VCaP (cell line): Measurements from ENCODE around the gene TMSB10.
A peak's percentile ranks its signal among the peaks of the same experiment; 100 is the strongest.
"Not testable (repeated sequence)": the region's sequence is repeated elsewhere in the genome, so short reads cannot be mapped to it uniquely, and the experiment has no call there.

Source experiments
- H3K27ac ChIP-seq: fragments of 450-650 bp; 2 replicates; pipeline ENCODE4 v1.5.1; 2017
- CTCF ChIP-seq: fragments of 450-650 bp; conservative IDR thresholded peaks from 2 replicates; pipeline ENCODE4 v1.5.1; 2017; ENCODE audit warnings: mild to moderate bottlenecking, moderate library complexity

The TMSB10 gene

DNA sequence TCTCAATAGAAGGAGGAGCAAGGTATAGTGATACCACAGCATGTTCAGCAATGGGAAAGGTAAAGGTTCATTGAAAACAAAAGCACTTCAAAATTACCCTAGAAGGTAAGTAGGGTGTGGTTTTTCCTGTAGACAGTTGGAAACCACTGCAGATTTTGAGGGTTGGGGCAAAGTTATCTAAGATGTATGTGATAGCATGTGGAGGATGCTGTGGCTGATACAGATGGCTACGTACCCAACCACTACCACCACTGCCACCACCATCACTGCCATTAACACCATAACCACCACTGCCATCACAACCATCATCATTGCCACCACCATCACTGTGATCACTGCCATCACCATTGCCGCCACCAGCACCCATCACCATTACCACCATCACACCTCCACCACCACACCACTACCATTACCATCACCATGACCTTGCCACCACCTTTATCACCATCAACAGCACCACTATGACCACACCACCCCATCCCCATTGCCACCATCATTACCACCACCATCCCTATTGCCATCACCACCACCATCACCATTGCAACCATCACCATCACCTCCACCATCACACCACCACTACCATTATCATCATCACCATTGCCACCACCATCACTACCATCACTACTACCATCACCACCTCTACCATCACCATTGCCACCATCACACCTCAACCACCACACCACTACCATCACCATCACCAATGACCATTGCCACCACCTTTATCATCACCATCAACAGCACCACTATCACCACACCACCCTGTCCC lies 3.7 kb downstream of the TMSB10 start:
- TF ChIP-seq CTCF, result no peak
- H3K27ac ChIP-seq, result no peak overlapping the region

DNA sequence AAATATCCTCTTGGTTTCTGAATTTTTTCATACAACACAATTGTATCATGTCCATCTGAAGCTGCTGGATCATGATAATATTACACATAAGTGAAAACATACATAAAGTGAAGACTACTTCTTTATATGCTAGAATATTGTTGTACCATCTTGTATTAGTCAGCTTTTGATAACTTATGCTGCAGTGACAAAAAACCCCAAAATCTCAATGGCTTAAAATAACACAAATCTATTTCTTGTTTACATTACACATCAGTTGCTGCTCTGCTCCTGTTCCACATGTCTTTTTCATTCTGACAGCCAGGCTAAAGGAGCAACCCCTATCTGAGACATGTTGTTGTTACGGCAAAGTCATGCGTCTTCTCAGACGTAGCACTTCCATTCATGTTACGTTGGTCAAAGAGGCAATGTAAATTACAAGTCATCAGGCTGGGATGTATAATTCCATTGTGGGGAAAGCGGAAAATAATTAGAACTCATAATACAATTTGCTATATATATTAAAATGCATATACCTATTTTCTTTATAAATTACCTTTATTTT lies 5.8 kb downstream of the TMSB10 start:
- no peak overlapping the region for H3K27ac ChIP-seq
- TF ChIP-seq CTCF, result no peak

DNA sequence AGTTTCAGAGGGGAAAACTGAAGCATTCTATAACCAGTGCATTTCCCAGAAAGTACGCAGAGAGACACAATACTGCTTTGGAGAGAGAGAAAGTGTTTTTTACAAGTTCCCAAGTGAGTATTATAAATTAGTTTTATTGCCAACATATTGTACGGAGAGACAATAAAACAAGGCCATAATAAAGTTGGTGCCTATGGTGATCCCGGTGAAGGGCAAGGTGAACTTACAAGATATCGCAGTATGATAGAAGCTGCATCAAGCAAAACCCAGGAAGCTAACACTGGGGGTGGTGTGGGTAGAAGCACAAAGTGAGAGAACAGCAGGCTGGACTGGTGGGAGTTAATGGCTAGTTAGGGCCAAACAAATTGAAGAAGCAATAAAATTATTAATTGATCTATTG lies 7.5 kb downstream of the TMSB10 start:
- peak overlapping the region; percentile 37; the same call in 1 of the 2 replicates for H3K27ac ChIP-seq
- TF ChIP-seq CTCF, result no peak

DNA sequence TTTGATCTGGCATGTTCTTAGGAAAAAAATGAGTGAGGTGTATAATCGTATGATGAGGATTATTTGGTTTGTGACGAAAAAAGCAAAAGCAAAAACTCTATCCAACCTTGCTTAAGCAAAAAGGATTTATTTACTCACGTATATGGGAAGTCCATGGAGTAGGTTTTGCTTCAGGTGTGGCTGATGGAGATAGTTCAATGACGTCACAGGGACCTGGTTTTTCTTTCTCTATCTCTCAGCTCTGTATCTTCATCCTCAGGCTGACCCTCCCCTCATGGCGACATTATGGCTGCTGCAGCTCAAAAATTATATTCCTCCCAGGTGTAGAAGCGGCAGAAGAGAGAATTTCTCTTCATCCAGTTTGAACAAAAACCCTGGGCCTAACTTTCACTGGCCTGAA lies 8.9 kb downstream of the TMSB10 start:
- no peak overlapping the region for H3K27ac ChIP-seq
- TF ChIP-seq CTCF, result no peak

DNA sequence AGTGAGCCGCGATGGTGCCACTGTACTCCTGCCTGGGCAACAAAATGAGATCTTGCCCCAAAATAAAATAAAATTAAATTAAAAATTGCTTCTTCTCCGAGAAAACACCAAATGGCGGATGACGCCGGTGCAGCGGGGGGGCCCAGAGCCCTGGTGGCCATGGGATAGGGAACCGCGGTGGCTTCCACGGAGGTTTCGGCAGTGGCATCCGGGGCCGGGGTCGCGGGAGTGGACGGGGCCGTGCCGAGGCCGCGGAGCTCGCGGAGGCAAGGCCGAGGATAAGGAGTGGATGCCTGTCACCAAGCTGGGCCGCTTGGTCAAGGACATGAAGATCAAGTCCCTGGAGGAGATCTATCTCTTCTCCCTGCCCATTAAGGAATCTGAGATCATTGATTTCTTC lies 10.2 kb downstream of the TMSB10 start:
- H3K27ac ChIP-seq, result not testable (repeated sequence)

DNA sequence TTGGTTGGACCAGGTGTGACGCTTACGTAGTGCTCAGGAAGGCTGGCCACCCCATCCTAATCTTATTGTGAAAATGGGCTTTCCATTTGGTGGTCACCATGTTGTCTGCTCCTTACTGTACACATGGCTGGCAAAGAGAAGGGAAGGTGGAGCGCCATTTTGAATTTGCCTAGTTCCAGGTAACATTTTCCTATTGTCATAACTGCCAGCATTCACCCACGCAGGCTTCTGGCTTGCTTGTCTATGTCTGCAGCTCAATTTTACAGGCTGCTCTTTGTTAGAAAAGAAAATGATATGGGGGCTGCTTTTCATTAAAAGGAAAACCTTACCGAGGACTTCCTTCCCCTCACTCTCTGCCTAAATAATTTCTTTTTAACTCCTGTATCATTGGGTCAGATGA lies 12.4 kb downstream of the TMSB10 start:
- not testable (repeated sequence) for H3K27ac ChIP-seq

- TF ChIP-seq CTCF, result no peak
- no peak overlapping the region for H3K27ac ChIP-seq
Measured at GRCh38 chr2:84918430-84918829, 13.0 kb downstream of the TMSB10 start.

DNA sequence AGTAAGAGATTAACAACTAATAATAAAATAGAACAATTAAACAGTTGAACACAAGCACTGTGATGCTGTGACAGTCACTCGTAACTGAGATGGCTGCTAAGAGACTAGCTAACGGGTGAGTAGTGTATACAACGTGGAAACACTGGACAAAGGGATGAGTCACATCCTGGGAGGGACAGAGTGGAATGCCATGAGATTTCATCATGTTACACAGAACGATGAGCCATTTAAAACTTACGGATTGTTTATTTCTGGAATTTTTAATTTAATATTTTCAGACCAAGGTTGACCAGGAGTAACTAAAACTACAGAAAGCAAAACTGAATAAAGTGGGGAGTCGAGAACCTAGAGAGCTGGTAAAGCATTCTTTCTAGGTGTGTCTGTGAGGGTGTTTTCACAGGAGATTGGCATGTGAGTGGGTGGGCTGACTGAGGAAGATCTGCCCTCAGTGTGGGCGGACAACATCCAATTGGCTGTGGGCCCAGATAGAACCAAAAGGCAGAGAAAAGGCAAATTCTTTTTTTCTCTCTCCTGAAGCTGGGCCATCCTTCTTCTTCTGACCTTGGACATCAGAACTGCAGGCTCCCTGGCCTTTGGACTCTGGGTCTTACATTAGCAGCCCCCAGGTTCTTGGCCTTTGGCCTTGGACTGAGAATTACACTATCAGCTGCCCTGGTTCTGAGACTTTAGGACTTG lies 14.6 kb downstream of the TMSB10 start:
- H3K27ac ChIP-seq, result no peak overlapping the region
- no peak for TF ChIP-seq CTCF
